ENCODE results near the gene TTLL11. TPM values are rescaled to one million over a fixed set of nuclear protein-coding genes. Genes with fewer than 3 reads are reported as not detected.
"Not testable (repeated sequence)": the region's sequence is repeated elsewhere in the genome, so short reads cannot be mapped to it uniquely, and the experiment has no call there.

Gene TTLL11
- total RNA-seq, 2 experiments from 2014 or later, result 3.3 to 6.9 TPM

- Histone ChIP-seq H3K36me3 (ENCODE audit: insufficient read depth, low read length) (no peaks in the 10 kb centered on the region), H3K4me1 (ENCODE audit: insufficient read depth, low read length, poor library complexity, severe bottlenecking) (no peaks in the 10 kb centered on the region), H3K9me2 (ENCODE audit: insufficient read depth, low read length) (no peaks in the 10 kb centered on the region), H3K9me3 (ENCODE audit: low read length) (no peaks in the 10 kb centered on the region), H3K27ac (ENCODE audit: low read depth, low read length, poor library complexity, severe bottlenecking) (no peak overlapping the region), H3K4me3 (ENCODE audit: low read depth, low read length, poor library complexity, severe bottlenecking) (no peak overlapping the region), H2AFZ (ENCODE audit: low read length) (no peak overlapping the region), H4K20me1 (ENCODE audit: insufficient read depth, low read length) (no peaks in the 10 kb centered on the region), H3K79me2 (ENCODE audit: insufficient read depth, low read depth, low read length) (no peaks in the 10 kb centered on the region), H3K4me2 (ENCODE audit: low read length) (no peak overlapping the region)
- intact Hi-C loops (cut with micrococcal nuclease; ENCODE audit: unreplicated experiment), result no loop called here
- POLR2A ChIA-PET, result interaction anchor here (0.6 kb wide), 1 partner anchor 49 kb away, joined by 4 read pairs; no protein-coding TSS in a partner anchor
- TF ChIP-seq CTCF (conservative IDR thresholded peaks at IDR 0.05; ENCODE audit: low read length) (no peak), EZH2phosphoT487 (IDR thresholded peaks at IDR 0.05; ENCODE audit: borderline replicate concordance, low read depth, low read length) (no peak)
- CTCF ChIA-PET (ENCODE audit: unreplicated experiment), result no interaction called here
- DNase-seq (ENCODE audit: low spot score), result no peak
- no TSS peak for BruUV-seq (replicated peaks)
Measured at GRCh38 chr9:122071715-122072114, 21.4 kb downstream of the TTLL11 start.

- no peak overlapping the region for H2AFZ ChIP-seq (ENCODE audit: low read length)
- no peak overlapping the region for H3K4me3 ChIP-seq (ENCODE audit: low read depth, low read length, poor library complexity, severe bottlenecking)
- no peak for DNase-seq (ENCODE audit: low spot score)
- H3K27ac ChIP-seq (ENCODE audit: low read depth, low read length, poor library complexity, severe bottlenecking), result no peak overlapping the region
- no peaks in the 10 kb centered on the region for H3K36me3 ChIP-seq (ENCODE audit: insufficient read depth, low read length)
- H3K9me2 ChIP-seq (ENCODE audit: insufficient read depth, low read length), result no peaks in the 10 kb centered on the region
- no peaks in the 10 kb centered on the region for H4K20me1 ChIP-seq (ENCODE audit: insufficient read depth, low read length)
- POLR2A ChIA-PET, result no interaction called here
- H3K9me3 ChIP-seq (ENCODE audit: low read length), result no peaks in the 10 kb centered on the region
- BruUV-seq (replicated peaks), result no TSS peak
- H3K4me1 ChIP-seq (ENCODE audit: insufficient read depth, low read length, poor library complexity, severe bottlenecking), result no peaks in the 10 kb centered on the region
- TF ChIP-seq CTCF (conservative IDR thresholded peaks at IDR 0.05; ENCODE audit: low read length), result no peak
- TF ChIP-seq EZH2phosphoT487 (IDR thresholded peaks at IDR 0.05; ENCODE audit: borderline replicate concordance, low read depth, low read length), result no peak
- intact Hi-C loops (cut with micrococcal nuclease; ENCODE audit: unreplicated experiment), result no loop called here
- H3K4me2 ChIP-seq (ENCODE audit: low read length), result no peak overlapping the region
- H3K79me2 ChIP-seq (ENCODE audit: insufficient read depth, low read depth, low read length), result no peaks in the 10 kb centered on the region
- CTCF ChIA-PET (ENCODE audit: unreplicated experiment), result no interaction called here
Measured at GRCh38 chr9:122070728-122071515, 22.2 kb downstream of the TTLL11 start.

DNA sequence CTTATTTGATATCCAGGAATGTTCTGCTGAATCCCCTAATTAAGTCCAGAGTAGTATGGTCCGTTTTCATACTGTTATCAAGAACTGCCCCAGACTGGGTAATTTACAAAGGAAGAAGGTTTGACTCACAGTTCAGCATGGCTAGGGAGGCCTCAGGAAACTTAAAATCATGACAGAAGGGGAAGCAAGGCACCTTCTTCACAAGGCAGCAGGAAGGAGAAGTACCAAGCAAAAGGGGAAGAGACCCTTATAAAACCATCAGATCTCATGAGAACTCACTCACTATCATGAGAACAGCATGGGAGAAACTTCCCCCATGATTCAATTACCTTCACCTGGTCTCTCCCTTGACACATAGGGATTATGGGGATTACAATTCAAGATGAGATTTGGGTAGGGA lies 26.4 kb downstream of the TTLL11 start:
- BruUV-seq (replicated peaks); CTCF ChIA-PET (ENCODE audit: unreplicated experiment); DNase-seq (ENCODE audit: low spot score); H3K27ac ChIP-seq (ENCODE audit: low read depth, low read length, poor library complexity, severe bottlenecking); H3K9me3 ChIP-seq (ENCODE audit: low read length); H3K9me2 ChIP-seq (ENCODE audit: insufficient read depth, low read length); H3K4me1 ChIP-seq (ENCODE audit: insufficient read depth, low read length, poor library complexity, severe bottlenecking); H3K79me2 ChIP-seq (ENCODE audit: insufficient read depth, low read depth, low read length); POLR2A ChIA-PET; H2AFZ ChIP-seq (ENCODE audit: low read length); H4K20me1 ChIP-seq (ENCODE audit: insufficient read depth, low read length); H3K4me3 ChIP-seq (ENCODE audit: low read depth, low read length, poor library complexity, severe bottlenecking); H3K4me2 ChIP-seq (ENCODE audit: low read length); intact Hi-C loops (cut with micrococcal nuclease; ENCODE audit: unreplicated experiment); H3K36me3 ChIP-seq (ENCODE audit: insufficient read depth, low read length): not testable (repeated sequence)
